HCT116 (cell line): Measurements from ENCODE around the gene SECTM1. TPM values are rescaled to one million over a fixed set of nuclear protein-coding genes. Genes with fewer than 3 reads are reported as not detected.

Experiments used
- total RNA-seq: library from RNA; stranded (reverse); gene quantifications from one replicate; pipeline ENCODE4 v1.2.1, GENCODE V29; 2021; ENCODE audit not compliant: unreplicated experiment

The SECTM1 gene
- total RNA-seq, 1 experiment from 2014 or later, result 6.8 TPM

Other genes with a start within 250 kb of the SECTM1 start
- 754 TPM for gene FASN, start 235.5 kb downstream of the SECTM1 start, total RNA-seq
- 143 TPM for gene CCDC57, start 120.9 kb downstream of the SECTM1 start, total RNA-seq
- 445 TPM for gene SLC16A3, start 104.7 kb downstream of the SECTM1 start, total RNA-seq
- gene CSNK1D, start 60.1 kb downstream of the SECTM1 start, total RNA-seq, result 176 TPM
- gene CD7, start 16.2 kb downstream of the SECTM1 start, total RNA-seq, result 0.61 TPM
- 2.1 TPM for gene TEX19, start 25.5 kb upstream of the SECTM1 start, total RNA-seq
- not detected for gene UTS2R, start 38.0 kb upstream of the SECTM1 start, total RNA-seq
- 45.2 TPM for gene HEXD, start 84.6 kb upstream of the SECTM1 start, total RNA-seq
- 53.6 TPM for gene OGFOD3, start 84.8 kb upstream of the SECTM1 start, total RNA-seq
- 95.4 TPM for gene CYBC1, start 117.0 kb upstream of the SECTM1 start, total RNA-seq
- gene NARF, start 125.0 kb upstream of the SECTM1 start, total RNA-seq, result 91.8 TPM
- 122 TPM for gene FOXK2, start 186.0 kb upstream of the SECTM1 start, total RNA-seq